GM12874 (cell line): ENCODE results near the gene TMEM271.

ENCODE experiments used
- CTCF ChIP-seq: IDR thresholded peaks from 2 replicates; pipeline ENCODE4 v1.5.1; 2011; ENCODE audit warnings: low read depth, mild to moderate bottlenecking, control low read depth, low read length, moderate library complexity; ENCODE audit not compliant: insufficient read depth

The TMEM271 gene

GRCh38 chr4:566508-567295 is 9.4 kb downstream of the TMEM271 start:
- no peak for TF ChIP-seq CTCF

GRCh38 chr4:566035-566434 is 10.1 kb downstream of the TMEM271 start:
- no peak for TF ChIP-seq CTCF

- no peak for TF ChIP-seq CTCF
These were observed 14.7 kb downstream of the TMEM271 start for GRCh38 chr4:561426-561825.

- TF ChIP-seq CTCF = no peak
These were observed 15.3 kb downstream of the TMEM271 start for GRCh38 chr4:560731-561291.

GRCh38 chr4:560061-560460 is 16.0 kb downstream of the TMEM271 start:
- TF ChIP-seq CTCF = no peak

- no peak for TF ChIP-seq CTCF
These were observed 20.4 kb downstream of the TMEM271 start for GRCh38 chr4:555566-556275.

- no peak for TF ChIP-seq CTCF
These were observed 24.1 kb downstream of the TMEM271 start for GRCh38 chr4:552019-552418.
